ENCODE results near the gene RNF151.

RNF151 gene

GRCh38 chr16:1978476-1979120 is 11.9 kb downstream of the RNF151 start:
- DNase-seq, result no peak

DNA sequence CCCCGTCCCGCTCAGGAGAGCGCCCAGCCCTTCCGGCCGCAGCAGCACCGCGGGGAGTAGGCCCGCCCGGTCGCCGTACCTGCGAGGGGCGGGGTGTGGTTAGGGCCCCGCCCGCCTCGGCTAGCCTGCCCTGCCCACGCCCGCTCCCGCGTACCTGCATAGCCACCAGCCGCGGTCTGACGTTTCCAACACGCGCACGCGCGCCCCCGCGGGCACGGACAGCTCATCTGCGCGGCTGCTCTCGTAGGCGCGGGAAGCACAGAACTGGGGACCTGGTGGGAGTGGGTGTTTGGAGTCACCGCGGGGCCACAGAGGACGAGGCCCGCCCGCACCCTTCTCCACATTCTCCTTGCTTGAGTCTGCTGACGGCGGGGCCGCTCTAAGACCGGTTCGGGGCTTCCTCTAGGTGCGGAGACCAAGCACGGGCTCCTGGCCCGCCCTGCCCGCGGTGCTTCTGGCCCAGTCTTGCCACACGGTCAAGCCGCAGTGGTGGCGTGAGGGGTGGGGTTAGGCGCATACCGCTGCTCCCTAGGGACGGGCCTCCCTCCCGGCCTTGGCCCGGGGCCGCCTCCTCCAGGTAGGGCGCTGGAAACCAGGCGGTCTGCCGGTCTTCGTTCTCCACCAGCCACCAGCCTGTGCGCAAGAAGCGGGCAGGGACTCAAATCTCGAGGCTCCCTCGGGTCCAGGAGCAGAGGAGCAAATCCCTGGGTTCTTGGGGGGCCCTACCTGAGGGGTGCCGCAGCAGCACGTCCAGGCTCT is 12.8 kb downstream of the RNF151 start:
- no peak for DNase-seq

DNA sequence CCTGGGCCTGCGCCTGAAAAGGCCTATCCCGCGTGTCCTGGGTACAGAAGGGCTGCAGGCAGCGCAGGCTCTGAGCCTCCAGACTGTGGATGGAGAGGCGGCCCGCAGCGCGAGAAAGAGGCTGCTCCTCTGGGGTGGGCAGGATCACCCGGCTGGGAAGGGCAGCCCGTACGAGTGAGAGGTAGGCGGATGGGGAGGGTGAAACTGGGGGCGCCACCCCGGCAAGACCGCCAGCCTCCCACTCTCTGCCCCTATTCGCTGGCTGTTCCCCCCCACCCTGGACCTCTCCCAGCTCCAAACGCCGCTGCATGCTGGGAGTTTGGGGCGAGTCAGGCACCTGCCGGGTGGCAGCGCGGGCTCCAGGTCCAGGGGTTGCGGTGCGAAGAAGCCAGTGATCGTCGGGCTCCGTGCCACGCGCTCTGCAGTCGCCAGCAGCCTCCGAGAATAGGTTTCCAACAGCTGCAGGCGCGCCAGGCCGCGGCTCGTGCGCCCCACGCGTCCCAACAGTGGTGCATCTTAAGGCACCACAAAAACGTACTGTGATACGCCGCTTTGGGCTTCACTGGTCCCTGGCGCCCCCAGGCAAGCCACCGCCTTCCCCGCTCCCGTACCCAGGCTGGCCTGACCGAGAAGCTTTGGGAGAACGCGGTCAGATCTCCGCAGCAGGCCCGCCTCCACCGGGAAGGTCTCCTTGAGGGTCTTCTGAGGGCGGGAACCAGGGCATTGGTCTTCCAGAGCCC is 13.5 kb downstream of the RNF151 start:
- no peak for DNase-seq

DNA sequence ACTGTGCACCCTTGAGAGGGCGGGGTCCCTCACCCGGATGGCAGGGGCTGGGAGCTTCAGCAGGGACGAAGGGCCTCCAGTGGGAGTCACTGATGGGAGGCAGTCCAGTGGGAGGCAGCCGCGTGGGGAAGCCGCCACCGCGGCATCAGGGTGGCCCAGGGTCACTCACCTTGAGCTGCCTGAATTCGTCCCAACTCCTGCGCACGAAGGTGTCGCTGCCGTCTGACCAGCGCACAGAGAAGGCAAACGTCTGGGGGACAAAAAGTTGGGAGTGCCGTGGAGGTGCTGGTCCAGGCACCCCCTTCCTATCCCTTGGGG is 14.1 kb downstream of the RNF151 start:
- no peak for DNase-seq

DNA sequence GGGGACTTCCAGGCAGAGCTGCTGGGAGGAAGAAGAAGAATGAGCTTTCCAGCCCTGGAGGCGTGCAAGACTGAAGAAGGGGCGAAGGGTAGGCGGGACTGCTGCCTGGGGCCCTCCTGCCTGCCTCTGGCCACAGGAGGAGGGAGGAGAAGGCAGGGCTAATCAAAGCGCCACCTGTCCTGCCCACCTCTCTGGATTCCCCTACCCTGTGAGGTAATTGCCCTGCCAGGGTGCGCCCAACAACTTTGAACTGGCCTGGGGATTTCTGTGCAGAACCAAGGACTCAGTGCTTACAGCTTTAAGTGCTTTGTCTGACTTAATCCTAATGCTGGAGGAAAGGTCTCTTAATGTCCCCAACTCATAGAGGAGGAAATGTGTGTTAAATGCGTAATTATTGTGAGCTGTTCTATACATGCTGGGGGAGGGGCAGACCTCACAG is 14.8 kb downstream of the RNF151 start, which contains the start of gene NOXO1:
Gene NOXO1, minus strand, starts transcription at position 72 of the 439 bp plus-strand sequence. CDS start 290 bp downstream, outside the sequence.
- no peak for DNase-seq

GRCh38 chr16:1982013-1982433 is 15.4 kb downstream of the RNF151 start:
- DNase-seq, result no peak

DNA sequence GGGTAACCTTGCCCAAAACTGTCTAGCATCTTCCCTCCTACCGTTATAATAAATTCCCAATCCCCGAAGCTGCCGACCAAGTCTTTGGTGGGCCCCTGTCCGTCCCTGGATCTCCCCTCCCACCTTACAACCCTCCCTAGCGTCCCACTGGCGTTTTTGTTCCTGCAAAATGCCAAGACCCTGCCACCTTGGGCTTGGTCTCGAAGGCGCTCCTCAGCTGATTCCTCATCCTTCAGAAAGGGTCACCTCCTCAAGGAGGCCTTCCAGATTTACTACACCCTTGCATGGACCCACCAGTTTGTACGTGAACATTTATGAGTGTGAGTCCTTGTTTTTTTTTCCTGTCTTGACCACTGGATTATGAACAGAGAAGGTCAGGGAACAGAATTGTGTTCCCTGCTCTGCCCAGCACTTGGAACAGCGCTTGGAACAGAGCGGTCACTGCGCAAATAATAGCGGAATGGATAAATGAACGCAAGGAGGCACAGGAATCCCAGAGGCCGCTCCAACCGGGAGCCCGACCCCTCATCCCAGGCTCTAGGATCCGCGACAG is 16.4 kb downstream of the RNF151 start:
- DNase-seq, result no peak

GRCh38 chr16:1983544-1984346 is 17.1 kb downstream of the RNF151 start, which contains the start of gene GFER:
Gene GFER (plus strand): TSS chr16:1984193. CDS start chr16:1984219, 26 bp downstream.
- DNase-seq, result peak; percentile 42

DNA sequence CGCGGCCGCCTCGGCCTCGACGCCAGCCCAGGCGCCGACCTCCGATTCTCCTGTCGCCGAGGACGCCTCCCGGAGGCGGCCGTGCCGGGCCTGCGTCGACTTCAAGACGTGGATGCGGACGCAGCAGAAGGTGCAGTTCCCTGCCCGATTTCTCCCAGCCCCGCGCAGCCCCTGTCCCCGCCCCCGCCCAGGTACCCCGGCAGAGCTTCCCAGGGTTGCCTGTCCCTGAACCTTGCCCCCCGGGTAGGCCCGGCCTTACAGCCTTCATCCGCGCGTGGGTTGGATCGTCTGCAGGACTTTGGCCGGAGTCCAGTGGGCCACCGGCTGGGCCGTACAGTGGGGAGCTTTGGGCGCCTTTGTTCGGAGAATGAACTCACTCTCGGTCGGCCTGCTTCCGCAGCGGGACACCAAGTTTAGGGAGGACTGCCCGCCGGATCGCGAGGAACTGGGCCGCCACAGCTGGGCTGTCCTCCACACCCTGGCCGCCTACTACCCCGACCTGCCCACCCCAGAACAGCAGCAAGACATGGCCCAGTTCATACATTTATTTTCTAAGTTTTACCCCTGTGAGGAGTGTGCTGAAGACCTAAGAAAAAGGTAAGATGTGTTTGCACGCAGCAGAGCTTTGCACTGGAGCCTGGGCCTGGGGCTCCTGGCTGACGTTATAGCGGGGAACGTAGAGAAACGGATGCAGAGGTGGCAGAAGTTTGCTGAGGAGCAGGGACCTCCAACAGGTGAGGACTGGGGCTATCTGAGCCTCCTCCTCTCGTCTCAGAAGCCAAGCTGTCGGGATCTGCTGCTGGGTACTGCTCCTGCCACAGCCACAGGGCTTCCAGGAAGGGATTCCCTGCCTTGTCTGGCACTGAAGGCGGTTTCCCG is 17.9 kb downstream of the RNF151 start:
- no peak for DNase-seq

DNA sequence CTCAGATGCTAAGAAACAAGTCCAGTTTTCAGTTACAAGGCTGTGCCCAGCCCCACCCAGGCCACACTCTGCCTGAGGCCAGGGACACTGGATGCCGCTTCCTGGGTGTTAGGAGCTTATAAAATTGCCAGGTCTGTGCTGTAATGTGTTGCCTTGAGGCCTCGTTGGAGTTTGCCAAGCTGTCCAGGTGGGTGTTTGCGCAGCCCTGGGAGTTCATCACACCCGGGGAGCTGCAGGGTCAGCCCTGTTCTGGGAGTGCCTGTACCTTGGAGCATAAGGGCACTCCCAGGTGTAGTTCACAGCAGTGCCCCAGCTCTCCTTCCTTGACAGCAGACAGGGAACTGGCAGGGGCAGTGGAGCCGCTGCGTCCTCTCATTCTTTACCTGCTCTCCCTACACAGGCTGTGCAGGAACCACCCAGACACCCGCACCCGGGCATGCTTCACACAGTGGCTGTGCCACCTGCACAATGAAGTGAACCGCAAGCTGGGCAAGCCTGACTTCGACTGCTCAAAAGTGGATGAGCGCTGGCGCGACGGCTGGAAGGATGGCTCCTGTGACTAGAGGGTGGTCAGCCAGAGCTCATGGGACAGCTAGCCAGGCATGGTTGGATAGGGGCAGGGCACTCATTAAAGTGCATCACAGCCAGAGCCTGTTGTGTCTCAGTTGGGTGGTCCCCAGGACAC is 19.0 kb downstream of the RNF151 start:
- no peak for DNase-seq

DNA sequence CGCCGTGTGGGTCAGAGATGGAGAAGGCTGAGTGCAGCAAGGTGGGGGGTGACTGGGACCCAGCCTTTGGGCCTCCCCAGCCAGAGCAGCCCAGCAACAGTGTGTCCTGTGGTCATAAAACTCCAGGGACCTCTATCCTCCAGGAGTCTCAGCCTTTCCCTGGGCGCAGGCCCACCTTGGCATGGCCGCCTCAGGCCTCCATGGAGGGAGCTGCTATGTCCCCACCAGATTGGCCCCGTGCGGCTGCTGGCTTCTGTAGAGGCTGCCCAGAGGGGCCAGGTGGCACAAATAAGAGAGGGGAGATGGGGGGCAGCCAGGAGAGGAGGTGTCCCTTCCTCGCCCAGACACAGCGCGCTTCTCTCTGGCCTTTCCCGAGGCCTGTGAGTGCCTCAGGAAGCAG is 20.5 kb downstream of the RNF151 start:
- no peak for DNase-seq

DNA sequence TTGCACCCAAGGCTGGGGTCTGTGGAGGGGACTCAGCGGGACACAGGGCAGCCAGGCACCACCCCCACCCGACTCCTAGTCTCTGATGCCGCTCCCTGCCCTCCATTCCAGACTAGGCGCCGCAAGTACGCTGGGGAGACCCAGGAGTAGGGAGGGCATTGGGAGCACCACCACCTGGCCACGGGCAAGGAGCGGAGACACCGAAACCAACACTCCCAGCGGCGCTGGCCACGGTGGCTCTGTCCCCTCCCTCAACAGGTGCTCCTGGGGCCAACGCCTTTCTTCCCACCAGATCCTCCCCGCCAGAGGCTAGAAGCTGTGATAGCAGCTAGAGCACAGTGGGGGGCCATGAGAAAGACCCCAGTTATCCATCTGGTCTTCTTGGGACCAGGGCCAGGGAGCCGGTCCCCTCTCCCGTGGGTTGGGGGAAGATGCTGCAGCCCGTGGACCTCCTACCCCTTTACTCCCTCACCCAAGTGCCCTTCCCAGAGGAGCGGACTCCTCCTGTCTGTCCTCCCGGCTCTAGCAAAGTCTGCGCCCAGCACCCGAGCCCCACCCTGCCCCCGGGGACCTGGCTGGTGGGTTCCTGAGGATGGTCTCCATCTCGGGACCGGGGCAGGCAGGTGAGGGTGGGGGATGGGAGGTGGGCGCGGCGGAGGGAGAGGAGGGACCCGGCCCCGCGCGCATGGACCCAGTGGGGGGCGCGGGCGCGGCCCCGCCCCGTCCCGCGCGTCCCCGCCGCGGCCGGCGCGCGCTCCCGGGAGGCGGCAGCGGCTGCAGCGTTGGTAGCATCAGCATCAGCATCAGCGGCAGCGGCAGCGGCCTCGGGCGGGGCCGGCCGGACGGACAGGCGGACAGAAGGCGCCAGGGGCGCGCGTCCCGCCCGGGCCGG is 22.8 kb downstream of the RNF151 start, which contains the start of gene SYNGR3:
Gene SYNGR3, plus strand, starts transcription at position 762 of the 892 bp plus-strand sequence. CDS start 133 bp downstream, outside the sequence.
- DNase-seq, result no peak

- DNase-seq, result no peak
Measured at GRCh38 chr16:1990101-1990350, 23.4 kb downstream of the RNF151 start.

DNA sequence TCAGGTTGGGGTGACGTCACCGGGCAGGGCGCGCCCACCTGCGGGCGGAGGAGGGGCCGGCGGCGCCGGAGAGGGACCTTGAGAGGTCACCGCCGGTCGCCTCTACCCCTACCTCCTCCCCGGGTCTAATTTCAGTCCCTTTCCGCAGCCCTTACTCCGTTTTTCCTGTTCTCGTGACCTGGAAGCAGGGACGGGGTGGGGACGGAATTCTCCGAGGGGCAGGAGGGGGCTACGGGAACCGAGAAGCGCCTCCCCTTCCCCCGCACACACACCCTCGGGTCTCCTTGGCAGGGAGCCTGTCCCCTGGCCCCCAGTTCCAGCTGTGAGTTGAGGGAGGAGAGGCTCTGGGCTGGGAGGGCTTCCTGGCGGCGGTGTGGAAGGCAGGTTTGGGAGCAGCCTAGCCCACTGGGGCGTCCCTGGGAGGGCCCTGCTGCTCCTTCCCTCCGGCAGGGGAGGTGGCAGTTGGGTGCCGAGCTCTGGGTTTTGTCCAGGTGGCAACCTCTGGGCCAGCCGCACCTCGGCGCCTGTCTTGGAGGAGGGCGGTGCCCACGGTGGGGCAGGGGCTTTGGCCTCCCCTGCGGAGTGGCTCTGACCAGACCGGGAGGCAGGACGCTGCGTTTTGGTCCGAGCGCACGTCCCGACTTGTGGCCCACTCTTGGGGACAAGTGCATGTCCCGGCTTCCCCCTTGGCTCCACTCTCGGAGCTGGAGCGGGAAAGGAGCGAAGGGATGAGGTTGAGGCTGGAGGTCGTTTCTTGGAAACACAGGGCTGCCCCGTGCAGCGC is 23.9 kb downstream of the RNF151 start:
- no peak for DNase-seq

- DNase-seq, result peak; percentile 36
Measured at GRCh38 chr16:1991135-1991551, 24.5 kb downstream of the RNF151 start.

DNA sequence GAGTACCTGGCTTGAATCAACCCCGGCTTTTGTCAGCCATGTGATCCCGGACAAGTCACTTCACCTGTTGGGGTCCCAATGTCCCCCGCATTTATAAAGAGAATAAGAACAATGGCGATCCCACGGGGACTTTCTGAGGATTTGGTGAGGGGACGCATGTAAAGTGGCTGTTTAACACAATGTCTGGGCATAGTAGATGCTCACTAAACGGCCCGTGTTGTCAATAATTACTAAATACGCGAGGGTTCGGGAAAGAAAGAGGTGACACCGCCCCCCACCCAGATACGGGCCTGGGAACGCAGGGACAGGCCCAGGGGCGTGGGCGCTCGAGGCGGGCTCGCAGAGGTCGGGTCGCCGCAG is 24.9 kb downstream of the RNF151 start:
- DNase-seq, result no peak

- DNase-seq, result peak; percentile 97
Measured at GRCh38 chr16:1991948-1992703, 25.5 kb downstream of the RNF151 start.

- DNase-seq, result no peak
Measured at GRCh38 chr16:1992704-1993317, 26.2 kb downstream of the RNF151 start.

Data from activated CD4-positive, alpha-beta T cell treated with anti-CD3 and anti-CD28 coated beads for 1 hour (primary cell).